Activated T-cell treated with anti-CD3 and anti-CD28 coated beads for 1 hour (primary cell): ENCODE measurements around the gene INPP4B.
"Not testable (repeated sequence)": the region's sequence is repeated elsewhere in the genome, so short reads cannot be mapped to it uniquely, and the experiment has no call there.

Experiments used
- DNase-seq: peaks from one replicate; pipeline ENCODE4 v3.0.0-alpha.2; 2020; ENCODE audit warnings: low read depth

The INPP4B gene

DNA sequence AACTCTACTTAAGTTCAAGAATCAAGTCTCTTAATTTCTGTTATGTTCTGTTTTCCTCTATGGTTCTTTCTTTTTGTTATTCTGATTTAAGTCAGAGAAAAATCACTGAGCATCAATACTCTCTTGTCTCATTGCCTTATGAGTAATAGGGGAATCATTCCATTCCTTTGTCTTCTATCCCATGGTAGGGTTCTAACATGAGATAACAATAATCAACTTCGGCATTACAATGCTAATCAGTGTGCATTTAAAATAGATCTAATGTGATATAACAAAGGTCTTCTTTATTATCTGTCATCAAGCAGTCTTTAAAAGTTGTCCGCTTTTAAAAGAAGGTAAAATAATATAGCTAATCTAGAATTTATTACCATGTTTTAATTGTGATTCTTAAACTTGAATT is 762.8 kb downstream of the INPP4B start:
- no peak for DNase-seq

DNA sequence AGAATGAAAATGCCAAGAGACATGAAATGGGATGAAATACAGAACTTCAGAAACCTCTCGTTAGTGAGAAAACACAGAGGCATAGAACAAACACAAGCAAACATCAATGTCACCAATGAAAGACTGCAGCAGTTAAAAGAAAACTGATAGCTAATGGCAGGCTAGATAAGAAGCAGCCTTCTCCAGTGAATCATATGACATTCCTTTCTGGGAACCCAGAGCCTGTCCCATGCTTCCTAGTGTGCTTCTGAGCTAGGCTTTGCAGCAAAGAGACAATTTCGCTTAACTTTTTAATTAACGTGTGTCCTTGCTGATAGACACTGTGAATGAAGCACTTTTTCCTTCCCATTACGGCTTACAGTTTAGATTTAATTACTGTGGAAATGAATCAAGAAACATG is 765.1 kb downstream of the INPP4B start:
- no peak for DNase-seq

DNA sequence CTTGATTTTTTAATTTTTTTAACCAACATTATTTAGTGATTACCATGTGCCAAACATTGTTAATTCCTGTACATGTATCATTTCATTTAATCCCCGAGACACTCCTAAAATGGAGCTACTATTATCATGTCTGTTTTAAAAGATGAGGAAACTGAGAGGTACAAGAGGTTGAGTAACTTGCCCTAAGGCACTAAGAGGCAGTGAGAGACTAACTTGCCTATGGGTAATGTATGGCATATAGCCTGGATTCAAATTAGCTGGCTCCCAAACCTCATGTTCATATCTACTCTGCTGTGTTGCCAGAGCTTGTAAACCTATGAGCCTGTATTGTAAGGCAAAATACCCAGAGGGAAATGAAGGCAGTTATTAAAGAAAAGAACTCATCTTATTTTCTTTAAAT is 766.1 kb downstream of the INPP4B start:
- no peak for DNase-seq

DNA sequence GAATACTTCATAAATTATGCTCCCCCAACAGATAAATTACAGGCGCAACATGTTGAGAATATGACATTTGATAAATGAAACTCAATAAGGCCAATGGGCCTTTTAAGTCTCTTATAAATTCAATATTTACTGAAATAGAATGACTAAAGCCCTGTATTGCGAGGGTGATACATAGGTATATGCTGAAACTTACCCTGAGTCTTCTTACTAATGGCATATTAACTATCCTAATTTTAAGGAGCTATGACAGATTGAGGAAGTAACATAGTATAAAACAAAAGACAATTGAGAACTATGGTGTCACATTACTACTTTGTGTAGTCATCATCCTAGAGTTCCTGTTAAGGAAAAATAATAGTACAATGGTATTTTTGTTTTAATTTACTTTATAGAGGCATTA is 769.1 kb downstream of the INPP4B start:
- DNase-seq = no peak

DNA sequence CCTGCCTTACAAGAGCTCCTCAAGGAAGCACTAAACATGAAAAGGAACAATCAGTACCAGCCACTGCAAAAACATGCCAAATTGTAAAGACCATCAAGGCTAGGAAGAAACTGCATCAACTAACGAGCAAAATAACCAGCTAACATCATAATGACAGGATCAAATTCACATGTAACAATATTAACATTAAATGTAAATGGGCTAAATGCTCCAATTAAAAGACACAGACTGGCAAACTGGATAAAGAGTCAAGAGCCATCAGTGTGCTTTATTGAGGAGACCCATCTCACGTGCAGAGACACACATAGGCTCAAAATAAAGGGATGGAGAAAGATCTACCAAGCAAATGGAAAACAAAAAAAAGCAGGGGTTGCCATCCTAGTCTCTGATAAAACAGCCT is 777.8 kb downstream of the INPP4B start:
- DNase-seq = not testable (repeated sequence)

DNA sequence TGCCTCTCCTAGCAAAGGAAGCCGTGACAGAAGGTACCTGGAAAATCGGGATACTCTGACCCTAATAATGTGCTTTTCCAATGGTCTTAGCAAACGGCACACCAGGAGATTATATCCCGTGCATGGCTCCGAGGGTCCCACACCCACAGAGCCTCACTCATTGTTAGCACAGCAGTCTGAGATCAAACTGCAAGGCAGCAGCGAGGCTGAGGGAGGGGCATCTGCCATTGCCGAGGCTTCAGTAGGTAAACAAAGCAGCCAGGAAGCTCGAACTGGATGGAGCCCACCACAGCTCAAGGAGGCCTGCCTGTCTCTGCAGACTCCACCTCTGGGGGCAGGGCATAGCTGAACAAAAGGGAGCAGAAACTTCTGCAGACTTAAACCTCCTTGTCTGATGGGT is 779.5 kb downstream of the INPP4B start:
- not testable (repeated sequence) for DNase-seq

DNA sequence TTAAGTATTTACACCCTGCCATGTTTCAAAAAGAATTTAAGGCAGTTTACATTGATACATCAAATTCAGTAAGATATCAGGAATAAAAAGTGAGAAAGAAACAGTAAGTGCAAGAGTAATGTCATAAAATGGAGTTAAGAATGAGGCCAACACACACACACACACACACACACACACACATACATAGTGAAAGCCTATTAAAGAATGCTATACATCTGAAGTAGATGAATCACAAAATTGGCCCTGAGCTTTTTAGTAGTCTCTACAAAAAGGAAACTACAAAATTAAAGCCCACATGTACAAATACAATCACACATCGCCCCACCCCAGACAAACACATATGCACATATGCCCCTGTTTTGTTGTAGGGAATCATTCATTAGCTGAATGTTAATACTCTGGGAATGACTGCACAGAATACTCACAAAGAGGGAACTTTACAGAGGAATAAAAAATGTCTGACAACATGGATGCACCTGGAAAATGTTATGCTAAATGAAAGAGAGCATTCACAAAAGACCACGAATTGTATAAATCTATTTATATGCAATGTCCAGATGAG is 780.9 kb downstream of the INPP4B start:
- no peak for DNase-seq

DNA sequence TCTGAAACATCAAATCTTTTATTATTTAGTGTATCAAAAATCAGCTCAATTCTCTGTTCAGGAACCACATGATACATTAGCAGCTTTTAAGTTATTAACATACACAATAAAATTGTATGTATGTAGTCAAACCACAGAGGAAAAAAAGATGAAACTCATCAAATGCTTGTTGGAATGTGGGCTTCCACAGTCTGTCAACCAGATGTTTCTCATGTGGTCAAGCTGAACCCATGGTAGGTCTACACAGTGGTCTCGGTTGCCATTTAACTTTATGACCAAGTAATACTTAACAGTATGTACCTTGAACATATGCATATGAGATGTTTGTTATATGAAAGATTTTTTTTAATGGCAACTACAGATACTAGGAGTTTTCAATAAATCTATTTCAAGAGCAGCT is 781.9 kb downstream of the INPP4B start:
- DNase-seq = no peak

DNA sequence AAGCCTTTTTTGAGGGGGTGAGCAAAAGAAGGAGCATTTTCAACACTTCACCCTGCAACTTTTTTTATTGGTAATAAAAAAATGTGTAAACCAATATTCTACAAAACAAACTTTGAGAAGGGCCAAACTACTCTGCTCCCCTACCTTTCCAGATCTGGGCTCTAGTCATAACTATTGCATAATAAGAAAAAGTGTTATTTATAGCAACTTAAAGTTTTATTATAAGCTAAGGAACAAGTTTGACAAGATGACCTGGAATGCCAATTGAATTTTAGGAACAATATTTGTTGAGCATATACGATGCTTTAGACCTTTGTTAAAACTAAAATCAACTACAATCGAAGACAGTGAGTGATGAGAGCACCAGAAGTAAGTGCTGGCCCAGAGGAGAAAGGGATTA is 800.1 kb downstream of the INPP4B start:
- no peak for DNase-seq

DNA sequence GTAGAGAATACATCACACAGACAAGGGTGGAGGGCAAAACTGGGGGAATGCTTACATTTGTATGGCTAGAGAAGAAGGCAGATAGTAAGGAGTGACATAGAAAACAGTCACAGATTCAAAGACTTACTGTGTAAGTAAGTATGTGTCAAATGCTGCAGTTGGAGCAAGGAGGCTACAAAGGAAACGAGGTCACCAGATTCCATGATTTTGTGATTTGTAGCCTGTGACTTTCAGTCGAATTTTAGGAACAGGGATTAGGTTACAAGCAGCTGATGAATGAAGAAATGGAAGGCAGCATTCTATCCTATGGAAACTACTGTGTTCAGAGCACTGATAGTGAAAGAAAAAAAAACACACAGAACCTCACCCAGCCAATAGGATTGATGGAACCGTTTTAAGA is 801.8 kb downstream of the INPP4B start:
- DNase-seq = no peak

DNA sequence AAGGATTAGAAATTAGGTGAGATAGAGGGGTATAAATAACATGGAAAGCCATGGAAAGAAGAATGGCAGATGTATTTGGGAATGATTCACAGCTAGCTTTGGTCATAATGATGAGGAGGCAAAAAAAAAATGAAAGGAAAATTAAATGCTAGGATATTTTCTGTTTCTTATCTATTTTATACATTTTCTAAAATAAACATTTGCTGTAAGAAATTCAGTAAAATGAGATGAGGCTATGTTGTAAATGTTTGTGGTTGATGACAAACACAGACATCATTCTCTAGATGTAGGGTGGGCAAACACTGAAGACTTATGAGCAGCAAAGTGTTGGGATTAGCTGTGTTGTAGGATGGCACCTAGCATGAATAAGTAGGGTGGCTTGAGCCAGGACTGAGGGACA is 802.6 kb downstream of the INPP4B start:
- no peak for DNase-seq

DNA sequence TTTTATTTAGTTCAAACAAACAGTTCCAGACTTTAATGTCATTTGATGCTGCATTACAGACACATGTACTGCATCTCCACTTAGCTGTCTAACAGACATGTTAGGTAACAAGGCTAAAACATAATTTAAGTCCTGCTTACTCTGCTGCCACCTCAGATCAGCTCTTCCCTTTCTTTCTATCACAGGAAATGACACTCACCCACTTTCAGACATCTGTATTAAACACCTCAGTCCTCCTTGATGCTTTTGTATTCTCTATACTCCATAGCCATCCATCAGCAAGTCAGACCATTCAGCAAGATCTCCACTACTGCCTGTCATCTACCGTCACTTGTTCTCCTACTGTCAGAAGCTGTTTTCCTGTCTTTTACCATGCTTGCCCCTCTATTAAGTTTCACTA is 804.3 kb downstream of the INPP4B start:
- no peak for DNase-seq

DNA sequence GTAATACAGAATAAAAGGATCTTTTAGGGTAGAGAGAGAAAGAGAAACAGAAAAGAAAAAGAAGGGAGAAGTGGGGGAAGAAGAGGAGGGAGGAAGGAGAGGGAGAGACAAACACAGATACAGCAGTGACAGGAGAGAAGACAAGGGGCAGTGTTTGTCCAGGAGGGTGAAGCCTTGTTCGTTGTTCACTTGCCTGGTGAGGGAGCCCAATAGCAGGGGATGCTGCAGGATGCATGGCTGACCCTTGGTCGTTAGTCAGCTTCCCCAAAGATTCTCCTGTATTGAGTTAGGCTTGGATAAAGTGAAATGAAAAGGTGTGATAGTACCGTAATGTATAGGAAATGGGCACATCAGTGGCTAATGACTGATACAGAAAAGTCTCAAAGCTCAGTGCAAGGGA is 806.1 kb downstream of the INPP4B start:
- no peak for DNase-seq

DNA sequence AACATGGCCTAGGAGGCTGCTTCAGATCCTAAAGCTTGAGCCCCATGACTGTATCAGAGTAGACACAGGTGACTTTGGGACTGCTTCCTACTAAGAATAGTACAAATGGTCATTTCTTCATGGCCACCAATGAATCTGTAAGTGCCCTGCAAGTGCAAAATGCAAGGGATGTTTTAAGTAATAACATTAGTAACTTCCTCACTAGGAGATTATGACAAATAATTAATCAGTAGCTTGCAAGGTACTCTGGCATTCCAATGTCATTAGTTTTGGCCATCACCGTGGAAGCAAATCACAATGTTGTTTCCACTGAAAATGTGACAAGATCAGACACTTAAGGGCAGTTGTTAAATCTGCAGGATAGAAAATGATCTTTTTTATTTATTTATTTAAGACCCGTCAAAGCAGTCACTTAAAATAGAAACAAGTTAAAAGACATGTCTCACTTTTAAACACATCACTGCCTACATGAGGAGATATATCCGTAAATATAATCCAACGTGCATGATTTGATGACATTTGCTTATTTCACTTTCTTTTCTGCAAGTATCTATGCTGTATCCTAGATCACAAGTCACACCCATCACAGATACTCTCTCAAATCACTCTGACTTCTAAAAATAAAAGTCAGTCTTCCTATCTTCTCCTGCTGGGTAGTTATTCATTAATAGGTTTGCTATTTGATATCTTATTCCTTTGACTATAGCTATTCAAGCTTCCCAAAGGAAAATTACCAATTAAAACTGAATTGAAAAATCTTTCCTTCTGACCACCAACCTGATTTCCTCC is 809.1 kb downstream of the INPP4B start:
- no peak for DNase-seq

DNA sequence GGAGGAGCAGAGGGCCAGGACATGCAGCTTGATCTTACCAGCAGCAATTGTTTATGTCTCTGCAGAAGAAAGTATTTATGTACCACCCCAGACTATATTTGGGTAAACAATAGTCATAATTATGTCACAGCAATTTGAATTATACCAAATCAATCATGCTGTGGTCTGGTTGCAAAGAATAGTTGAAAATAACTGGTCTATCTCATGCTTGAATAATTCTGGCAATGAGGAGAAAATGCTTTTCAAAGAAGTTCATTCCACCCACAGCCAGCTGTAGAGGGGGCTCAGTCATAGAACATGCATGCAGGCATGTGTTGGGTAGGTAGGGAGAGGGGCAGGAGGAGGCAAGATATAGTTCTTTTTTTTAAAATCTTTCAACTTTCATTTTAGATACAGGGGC is 810.5 kb downstream of the INPP4B start:
- no peak for DNase-seq

DNA sequence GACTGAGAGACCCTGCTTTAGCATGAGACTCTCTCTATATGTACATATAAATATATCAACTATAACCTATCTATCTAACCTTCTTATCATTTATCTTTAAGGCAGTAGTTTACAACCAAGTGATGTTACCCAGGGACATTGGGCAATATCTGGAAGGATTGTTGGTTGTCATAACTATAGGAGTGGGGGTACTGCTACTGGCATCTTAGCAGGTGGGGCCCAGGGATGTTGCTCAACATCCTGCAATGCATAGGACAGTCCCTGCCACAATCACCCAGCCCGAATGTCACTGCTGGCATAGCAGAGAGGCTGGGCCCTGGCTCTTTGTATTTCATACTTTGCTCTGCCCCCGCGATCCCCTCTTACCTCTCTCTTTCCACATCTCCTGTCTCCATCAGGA is 812.0 kb downstream of the INPP4B start:
- DNase-seq = no peak

DNA sequence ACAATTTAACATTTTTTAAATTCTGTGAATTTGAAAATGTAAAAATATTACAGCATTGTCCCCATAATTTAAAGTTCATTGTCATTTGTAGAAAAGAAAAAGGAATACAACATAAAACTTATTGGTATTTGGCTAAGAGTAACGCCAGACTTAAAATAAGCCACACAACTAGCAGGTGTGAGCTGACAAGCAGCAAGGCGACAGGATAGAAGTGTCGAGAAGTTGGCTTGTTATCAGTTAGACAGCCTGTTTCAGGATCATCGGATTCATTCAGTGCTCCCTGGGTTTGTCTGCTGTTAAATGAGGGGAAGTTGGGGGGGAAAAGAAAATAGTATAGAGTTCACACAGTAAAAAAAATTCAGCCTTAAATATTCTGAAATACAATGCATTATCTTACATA is 816.1 kb downstream of the INPP4B start:
- DNase-seq = no peak

DNA sequence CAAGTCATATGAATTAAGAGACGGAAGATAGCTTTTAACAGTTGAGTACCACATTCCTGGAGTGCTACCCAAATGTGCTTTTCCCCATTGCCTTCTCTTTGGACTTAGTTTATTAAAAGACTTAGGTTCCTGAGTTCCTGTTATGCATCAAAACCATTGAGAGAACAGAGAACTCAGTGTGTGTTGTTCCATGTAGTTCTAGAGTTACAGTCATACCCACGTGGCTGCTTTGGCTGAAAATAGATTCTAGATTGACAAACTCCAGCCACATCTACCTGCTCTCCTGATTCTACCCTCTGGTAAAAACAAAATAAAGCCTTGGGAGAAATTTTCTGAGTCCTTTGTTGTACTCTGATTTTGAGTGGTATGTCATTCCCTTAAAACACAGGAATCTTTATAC is 824.3 kb downstream of the INPP4B start:
- no peak for DNase-seq

DNA sequence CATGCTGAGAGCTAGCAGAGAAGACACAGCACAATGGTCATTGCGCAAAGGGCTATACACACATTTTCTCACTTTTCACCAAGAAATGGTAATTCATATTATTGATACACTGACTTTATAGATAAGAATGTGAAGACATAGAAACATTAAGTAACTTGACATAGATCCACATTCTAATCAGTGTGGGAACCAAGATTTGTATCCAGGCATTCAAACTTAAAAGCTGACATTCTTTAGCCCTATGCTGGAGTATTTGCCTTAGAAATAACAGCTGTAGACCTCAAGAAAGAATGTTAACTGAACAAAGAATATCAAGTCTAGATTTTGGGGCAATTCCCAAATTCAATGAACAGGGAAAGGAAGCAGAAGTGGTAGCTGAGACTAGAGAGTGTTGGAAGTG is 824.9 kb downstream of the INPP4B start:
- no peak for DNase-seq

DNA sequence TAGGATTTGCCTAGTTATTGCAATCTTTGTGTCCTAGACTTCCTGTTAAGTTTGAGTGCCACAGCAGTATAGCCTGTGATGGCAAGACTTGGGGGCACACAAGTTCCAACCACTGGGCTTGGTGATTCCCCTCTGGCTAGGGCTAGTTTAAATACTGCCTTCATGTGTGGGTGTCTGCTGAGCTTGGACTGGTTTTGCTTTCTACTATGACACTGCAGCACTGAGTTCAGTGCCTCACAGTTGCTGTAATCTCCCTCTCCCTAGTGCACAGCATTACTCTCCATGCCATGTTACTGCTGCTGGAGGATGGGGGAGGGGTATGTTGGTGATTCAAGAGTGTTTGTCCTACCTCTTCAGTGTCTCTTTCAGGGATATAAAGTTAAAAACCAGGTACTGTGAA is 830.1 kb downstream of the INPP4B start:
- no peak for DNase-seq

DNA sequence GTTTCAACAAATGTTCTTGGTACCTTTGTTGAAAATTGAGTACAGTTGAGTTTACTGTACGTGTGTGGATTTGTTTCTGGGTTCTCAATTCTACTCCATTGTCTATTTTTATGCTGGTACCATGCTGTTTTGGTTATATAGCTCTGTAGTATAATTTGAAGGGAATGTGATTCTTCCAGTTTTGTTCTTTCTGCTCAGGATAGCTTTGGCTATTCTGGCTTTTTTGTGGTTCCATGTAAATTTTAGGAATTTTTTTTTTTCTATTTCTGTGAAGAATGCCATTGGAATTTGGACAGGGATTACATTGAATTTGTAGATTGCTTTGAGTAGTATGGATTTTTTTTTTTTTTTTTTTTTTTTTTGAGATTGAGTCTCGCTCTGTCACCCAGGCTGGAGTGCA is 836.4 kb downstream of the INPP4B start:
- DNase-seq = no peak

DNA sequence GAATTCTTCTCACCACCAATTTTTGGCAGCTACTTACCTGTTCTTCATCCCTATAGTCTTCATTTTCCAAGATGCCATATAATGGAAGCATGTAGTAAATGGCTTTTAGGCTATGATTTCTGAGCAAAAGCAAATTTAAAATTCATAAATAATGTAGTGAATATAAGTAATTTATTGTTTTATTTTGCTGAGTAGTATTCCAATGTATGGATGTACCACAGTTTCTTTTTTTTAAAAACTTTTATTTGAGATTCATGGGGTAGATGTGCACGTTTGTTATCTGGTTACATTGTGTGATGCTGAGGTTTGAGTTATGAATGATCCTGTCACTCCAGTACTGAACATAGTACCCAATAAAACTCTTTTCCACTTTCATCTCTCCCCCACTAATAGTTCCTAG is 840.6 kb downstream of the INPP4B start:
- DNase-seq = no peak

DNA sequence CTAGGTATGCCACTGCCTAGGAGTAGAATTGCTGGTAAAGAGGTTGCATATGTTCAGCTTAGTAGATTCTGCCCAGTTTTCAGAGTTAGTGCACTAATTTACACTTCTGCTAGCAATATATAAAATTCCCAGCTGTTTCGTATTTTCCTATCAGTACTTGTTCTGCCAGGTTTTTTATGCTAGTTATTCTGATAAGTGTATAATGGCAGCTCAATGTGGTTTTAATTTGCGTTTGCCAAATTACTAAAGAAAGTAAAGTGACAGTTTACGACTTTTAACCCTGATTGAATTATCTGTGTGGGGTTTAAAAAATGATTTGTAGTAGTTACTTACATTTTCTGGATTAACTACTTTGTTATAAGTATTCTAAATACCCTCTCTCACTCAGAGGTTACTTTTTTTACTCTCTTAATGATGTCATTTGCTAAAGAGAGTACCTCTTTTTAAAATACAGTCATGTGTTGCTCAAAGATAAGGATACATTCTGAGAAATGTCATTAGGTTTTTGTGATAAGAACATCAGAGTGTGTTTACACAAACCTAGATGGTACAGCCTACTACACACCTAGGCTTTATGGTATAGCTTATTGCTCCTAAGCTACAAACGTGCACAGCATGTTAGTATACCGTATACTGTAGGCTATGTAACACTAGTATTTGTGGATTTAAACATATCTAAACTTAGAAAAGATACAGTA is 846.5 kb downstream of the INPP4B start:
- no peak for DNase-seq

DNA sequence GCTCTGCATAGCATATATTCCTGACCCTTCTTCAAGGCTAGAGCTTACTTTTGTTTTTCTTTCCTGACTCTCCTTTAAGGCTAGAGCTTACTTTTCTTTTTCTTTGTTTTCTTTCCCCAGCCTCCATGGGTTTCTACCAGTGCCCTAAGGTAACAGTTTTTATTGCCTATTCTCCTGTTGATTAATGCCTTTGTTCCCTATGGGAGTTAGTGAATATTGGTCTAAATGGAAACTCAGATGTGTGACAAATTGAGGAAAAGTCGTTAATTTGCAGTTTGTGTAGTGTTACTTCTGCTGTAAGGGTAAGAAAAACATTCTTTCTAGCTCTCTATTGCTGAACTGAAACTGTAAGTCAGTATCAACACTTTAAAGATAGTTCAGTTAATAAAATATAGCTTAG is 851.0 kb downstream of the INPP4B start:
- DNase-seq = no peak
